ENCODE results near the gene ARHGEF28.

GRCh38 chr5:73986729-73987128 lies 360.7 kb downstream of the ARHGEF28 start:
- TF ChIP-seq CTCF (IDR thresholded peaks at IDR 0.05) = no peak
- no peak for TF ChIP-seq POLR2A (IDR thresholded peaks at IDR 0.05)
